Stimulated activated CD8-positive, alpha-beta memory T cell treated with anti-CD3 and anti-CD28 coated beads, Interleukin-4, amount 100 ng/mL, for 1 hour (primary cell): ENCODE measurements around the gene CLTA.
"Not testable (repeated sequence)": the region's sequence is repeated elsewhere in the genome, so short reads cannot be mapped to it uniquely, and the experiment has no call there.

Source experiments
- DNase-seq, 2 donors: peaks; one replicate each; pipeline ENCODE4 v3.0.0-alpha.2; 2020; ENCODE audit warnings: low read depth in 2 of 2, low spot score in 1 of 2

Gene CLTA

GRCh38 chr9:36158122-36158521 lies 32.6 kb upstream of the CLTA start:
- DNase-seq, result no peak

GRCh38 chr9:36158917-36159316 lies 31.8 kb upstream of the CLTA start:
- no peak for DNase-seq

- DNase-seq, result not testable (repeated sequence)
These were observed 31.2 kb upstream of the CLTA start for GRCh38 chr9:36159509-36159908.

GRCh38 chr9:36160126-36160525 lies 30.6 kb upstream of the CLTA start:
- not testable (repeated sequence) for DNase-seq

GRCh38 chr9:36161187-36161586 lies 29.5 kb upstream of the CLTA start:
- no peak for DNase-seq

GRCh38 chr9:36162211-36162738 lies 28.4 kb upstream of the CLTA start:
- no peak for DNase-seq

GRCh38 chr9:36163049-36163785 lies 27.5 kb upstream of the CLTA start:
- no peak for DNase-seq

- no peak for DNase-seq
These were observed 26.9 kb upstream of the CLTA start for GRCh38 chr9:36163786-36164170.

GRCh38 chr9:36164372-36164771 lies 26.3 kb upstream of the CLTA start:
- DNase-seq, result no peak

- DNase-seq, result no peak
These were observed 25.7 kb upstream of the CLTA start for GRCh38 chr9:36164989-36165388.

- DNase-seq, result no peak
These were observed 24.9 kb upstream of the CLTA start for GRCh38 chr9:36165826-36166167.

GRCh38 chr9:36166168-36166927 lies 24.4 kb upstream of the CLTA start:
- peak; percentile 63 to 67 for DNase-seq

- DNase-seq, result no peak
These were observed 21.6 kb upstream of the CLTA start, which contains the start of gene CCIN for GRCh38 chr9:36169166-36169565. Gene CCIN (plus strand): TSS chr9:36169388. CDS start chr9:36169503, 115 bp downstream.

GRCh38 chr9:36169708-36170107 lies 21.0 kb upstream of the CLTA start:
- no peak for DNase-seq

GRCh38 chr9:36170531-36170930 lies 20.2 kb upstream of the CLTA start:
- no peak for DNase-seq

- DNase-seq, result no peak
These were observed 16.9 kb upstream of the CLTA start for GRCh38 chr9:36173861-36174260.

- DNase-seq, result no peak
These were observed 16.4 kb upstream of the CLTA start for GRCh38 chr9:36174271-36174670.

- no peak for DNase-seq
These were observed 16.0 kb upstream of the CLTA start for GRCh38 chr9:36174731-36175130.

- not testable (repeated sequence) for DNase-seq
These were observed 15.5 kb upstream of the CLTA start for GRCh38 chr9:36175209-36175608.

- not testable (repeated sequence) for DNase-seq
These were observed 14.2 kb upstream of the CLTA start for GRCh38 chr9:36176496-36176895.

- no peak for DNase-seq
These were observed 13.2 kb upstream of the CLTA start for GRCh38 chr9:36177571-36177970.

GRCh38 chr9:36180243-36180642 lies 10.5 kb upstream of the CLTA start:
- not testable (repeated sequence) for DNase-seq
